SH-SY5Y (cell line): ENCODE measurements around the gene CAPN14.

ENCODE experiments used
- GATA2 ChIP-seq: IDR thresholded peaks from 2 replicates; pipeline ENCODE4 v1.6.1; 2011; ENCODE audit warnings: mild to moderate bottlenecking, low read depth, low read length
- GATA3 ChIP-seq: IDR thresholded peaks from 2 replicates; pipeline ENCODE4 v1.6.1; 2011; ENCODE audit warnings: low read depth, mild to moderate bottlenecking, low read length, moderate library complexity

DNA sequence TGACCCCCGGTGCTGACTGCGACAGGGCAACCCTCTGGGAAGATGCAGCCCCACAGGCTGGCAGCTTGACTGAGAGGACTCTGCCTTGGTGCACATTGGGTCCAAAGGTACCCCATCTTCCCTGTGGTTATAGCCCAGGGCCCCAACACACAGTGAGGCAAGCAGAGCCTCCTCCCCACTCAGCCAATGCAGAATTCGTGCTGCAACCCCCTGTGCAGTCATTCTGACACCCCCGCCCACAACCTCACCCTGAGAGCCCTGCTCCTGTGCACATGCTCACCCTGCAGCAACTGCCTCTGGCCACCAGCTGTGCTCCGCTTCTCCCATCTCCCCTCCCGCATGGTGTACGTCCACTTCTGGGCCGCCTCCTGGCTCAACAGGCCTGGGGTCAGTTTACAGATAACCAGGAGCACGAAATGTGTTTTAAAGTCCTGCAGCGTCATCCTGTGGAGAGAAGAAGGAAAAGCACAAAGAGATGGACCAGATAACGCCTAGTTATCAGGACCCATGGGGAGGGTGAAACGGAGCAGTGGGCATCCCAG lies 24.4 kb downstream of the CAPN14 start:
- TF ChIP-seq GATA3 (no peak), GATA2 (no peak)
